HepG2 (cell line): Measurements from ENCODE around the gene NOB1. TPM values are rescaled to one million over a fixed set of nuclear protein-coding genes. Genes with fewer than 3 reads are reported as not detected.

Experiments
- ATAC-seq: fragments of 200-7000 bp; cut with Tn5 transposase; 3 replicates; pipeline ENCODE4 v1.9.1; 2020; ENCODE audit warnings: mild to moderate bottlenecking, moderate library complexity
- BruUV-seq: library from RNA; stranded (reverse); fragments of 400-500 nt; replicated peaks from 2 replicates; lab custom pipeline; 2021; lab: Mats Ljungman, UMichigan
- CTCF ChIA-PET: fragments of 300-600 bp; formaldehyde crosslinking; extraction: SDS; loops from one replicate; lab custom pipeline; 2021; ENCODE audit warnings: low total read pairs, inconsistent platforms, low intra/inter-chr PET ratio; lab: Yijun Ruan, JAX
- POLR2A ChIA-PET: fragments of 350-600 bp; sonication (Branson Sonifier 250); formaldehyde crosslinking; loops from one replicate; lab custom pipeline; 2020; ENCODE audit warnings: antibody characterized with exemption, inconsistent platforms; lab: Yijun Ruan, JAX
- DNase-seq: peaks from one replicate; pipeline ENCODE4 v3.0.0-alpha.2; 2015; ENCODE audit warnings: low spot score
- FAIRE-seq: peaks from 3 replicates; lab custom pipeline; 2011; peaks lifted over from hg19 to GRCh38; lab: Jason Lieb, UNC
- H2AFZ ChIP-seq: one replicate; pipeline ENCODE4 v1.6.1; 2011; ENCODE audit warnings: low read length, inconsistent platforms
- H3K27ac ChIP-seq: fragments of 300-600 bp; 3 replicates; pipeline ENCODE4 v1.8.0; 2011; ENCODE audit warnings: mixed run types, mild to moderate bottlenecking, mixed read lengths, low read length, inconsistent platforms; ENCODE audit not compliant: insufficient read depth; ENCODE audit errors: extremely low read length
- H3K27me3 ChIP-seq, 2 experiments: fragments of 200-600 bp in 1 of 2; 2 replicates in 1 of 2; 3 replicates in 1 of 2; pipeline versions ENCODE4 v1.6.0 to v1.8.0; 2011; ENCODE audit warnings: low read length in 2 of 2, mild to moderate bottlenecking in 2 of 2, moderate library complexity in 2 of 2, inconsistent platforms in 1 of 2; ENCODE audit not compliant: insufficient read depth in 2 of 2, control insufficient read depth in 1 of 2
- H3K36me3 ChIP-seq, 2 experiments: fragments of 200-600 bp in 1 of 2; replicated peaks in 1 of 2; 2 replicates in 1 of 2; 3 replicates in 1 of 2; pipeline versions ENCODE4 v1.5.1 to v1.8.0; 2011; ENCODE audit warnings: low read length in 2 of 2, inconsistent platforms in 1 of 2; ENCODE audit not compliant: insufficient read depth in 2 of 2, control insufficient read depth in 1 of 2
- H3K4me1 ChIP-seq: 2 replicates; pipeline ENCODE4 v1.5.1; 2012; ENCODE audit warnings: low read length, inconsistent platforms; ENCODE audit not compliant: insufficient read depth
- H3K4me2 ChIP-seq: 2 replicates; pipeline ENCODE4 v1.6.0; 2011; ENCODE audit warnings: low read depth, low read length, inconsistent platforms
- H3K4me3 ChIP-seq, 3 experiments: fragments of 200-600 bp in 1 of 3; sonication (generic), shearing (Covaris generic) in 1 of 3; replicated peaks in 1 of 3; 2 replicates each; pipeline ENCODE4 v1.5.1; 2011 to 2016; ENCODE audit warnings: low read length in 3 of 3, inconsistent platforms in 2 of 3, low read depth in 2 of 3, mild to moderate bottlenecking in 2 of 3, control low read depth in 1 of 3, mixed read lengths in 1 of 3; ENCODE audit not compliant: insufficient read depth in 1 of 3
- H3K79me2 ChIP-seq: one replicate; pipeline ENCODE4 v1.6.1; 2011; ENCODE audit warnings: low read length, inconsistent platforms; ENCODE audit not compliant: insufficient read depth
- H3K9ac ChIP-seq: 2 replicates; pipeline ENCODE4 v1.6.0; 2011; ENCODE audit warnings: mild to moderate bottlenecking, low read depth, low read length, inconsistent platforms; ENCODE audit not compliant: insufficient read depth
- H3K9me3 ChIP-seq: 2 replicates; pipeline ENCODE4 v1.5.1; 2012; ENCODE audit warnings: mild to moderate bottlenecking, low read length
- H4K20me1 ChIP-seq: 2 replicates; pipeline ENCODE4 v1.6.0; 2011; ENCODE audit warnings: inconsistent platforms, mild to moderate bottlenecking, low read length, moderate library complexity; ENCODE audit not compliant: insufficient read depth
- BCL6 ChIP-seq: IDR thresholded peaks from 2 replicates; pipeline ENCODE4 v1.6.1; 2016; ENCODE audit warnings: missing genetic modification reagents, missing compliant biosample characterization
- BRD4 ChIP-seq: sonication (generic); formaldehyde crosslinking; IDR thresholded peaks from 2 replicates; pipeline ENCODE4 v1.4.0; 2020; ENCODE audit warnings: missing genetic modification reagents
- HNF1B ChIP-seq: sonication (generic); formaldehyde crosslinking; IDR thresholded peaks from 2 replicates; pipeline ENCODE4 v1.5.1; 2020; ENCODE audit warnings: mild to moderate bottlenecking, moderate library complexity, missing genetic modification reagents
- KLF16 ChIP-seq, 2 experiments: sonication (generic) in 1 of 2; formaldehyde crosslinking in 1 of 2; IDR thresholded peaks; 2 replicates each; pipeline versions ENCODE4 v1.6.1 to v1.8.0; 2016 to 2023; ENCODE audit warnings: missing genetic modification reagents in 2 of 2, missing compliant biosample characterization in 1 of 2
- MED1 ChIP-seq: sonication (generic); formaldehyde crosslinking; IDR thresholded peaks from 2 replicates; pipeline ENCODE4 v1.4.0; 2020; ENCODE audit warnings: missing genetic modification reagents
- RNF219 ChIP-seq: sonication (generic); formaldehyde crosslinking; IDR thresholded peaks from 2 replicates; pipeline ENCODE4 v1.5.0; 2020; ENCODE audit warnings: mild to moderate bottlenecking, missing genetic modification reagents
- SCMH1 ChIP-seq: sonication (generic); formaldehyde crosslinking; IDR thresholded peaks from 2 replicates; pipeline ENCODE4 v1.9.0; 2021; ENCODE audit warnings: missing genetic modification reagents, mild to moderate bottlenecking, borderline replicate concordance
- UBTF ChIP-seq: sonication (generic); formaldehyde crosslinking; IDR thresholded peaks from 2 replicates; pipeline ENCODE4 v1.4.0; 2020; ENCODE audit warnings: mild to moderate bottlenecking, missing genetic modification reagents
- ZBTB44 ChIP-seq: sonication (generic); formaldehyde crosslinking; IDR thresholded peaks from 2 replicates; pipeline ENCODE4 v1.4.0; 2020; ENCODE audit warnings: missing genetic modification reagents
- ZC3H4 ChIP-seq: sonication (generic); formaldehyde crosslinking; IDR thresholded peaks from 2 replicates; pipeline ENCODE4 v1.4.0; 2020; ENCODE audit warnings: missing genetic modification reagents, borderline replicate concordance
- ZNF770 ChIP-seq: sonication (generic); formaldehyde crosslinking; IDR thresholded peaks from 2 replicates; pipeline ENCODE4 v1.5.0; 2020; ENCODE audit warnings: mild to moderate bottlenecking, missing genetic modification reagents
- WGBS: methylation state at CpG from one replicate; pipeline ENCODE4 v1.1.6; 2017; ENCODE audit warnings: low lambda C conversion rate; 5-methylcytosine and 5-hydroxymethylcytosine counted together
- in situ Hi-C: cut with HindIII; loops from 2 replicates; pipeline ENCODE4 v1.10.0; 2017; ENCODE audit warnings: low pct_unique_long_range_greater_than_20kb; ENCODE audit not compliant: extremely low pct_ligation_motif_present
- intact Hi-C: fragments of 100-400 bp; cut with micrococcal nuclease; formaldehyde crosslinking; loops from one replicate; pipeline ENCODE4 v1.10.0; 2022; ENCODE audit not compliant: unreplicated experiment
- polyA plus RNA-seq, 8 experiments: library from polyadenylated mRNA; depleted of rRNA in 3 of 8; stranded (reverse) in 7 of 8; unstranded in 1 of 8; fragments of >200 nt; fragmentation: Illumina TruSeq in 4 of 8; extraction: Trizol in 4 of 8; gene quantifications; 2 replicates each; pipeline versions ENCODE4 v1.2.1 to v1.2.3, GENCODE V29; 2011 to 2016; ENCODE audit warnings: low read depth in 4 of 8, missing spikeins in 1 of 8, mixed read lengths in 1 of 8; ENCODE audit not compliant: insufficient read depth in 1 of 8
- total RNA-seq, 5 experiments: library from RNA; depleted of rRNA; stranded (reverse); fragments of >200 nt; fragmentation: Illumina TruSeq; extraction: Trizol; gene quantifications; 2 replicates each; pipeline ENCODE4 v1.2.3, GENCODE V29; 2016; ENCODE audit warnings: low read depth in 1 of 5

NOB1 gene
- total and polyA plus RNA-seq, 2 of the 13 experiments (the other 11 are each of a cell fraction or from before 2014, with no cell fraction given): 47.1 to 162 TPM

- peak overlapping the region; percentile 97 for H3K4me2 ChIP-seq
- TF ChIP-seq KLF16 (CRISPR knock-in tag; IDR thresholded peaks at IDR 0.05) (0 out of 4 replicates have a peak, but pooled peaks of 1 of the 2 experiments have one; percentile 25), UBTF (CRISPR knock-in tag) (no peak), SCMH1 (CRISPR knock-in tag) (no peak), HNF1B (0 out of 2 replicates have a peak, but pooled peaks have one; percentile 9), RNF219 (CRISPR knock-in tag) (no peak), BCL6 (CRISPR knock-in tag) (no peak), ZBTB44 (CRISPR knock-in tag) (no peak), MED1 (peak; percentile 31; the same call in 1 of the 2 replicates), ZC3H4 (0 out of 2 replicates have a peak, but pooled peaks have one; percentile 11), BRD4 (CRISPR knock-in tag) (no peak), ZNF770 (CRISPR knock-in tag) (0 out of 2 replicates have a peak, but pooled peaks have one; percentile 38)
Measured at GRCh38 chr16:69727916-69728270, 26.8 kb downstream of the NOB1 start.

More at GRCh38 chr16:69727916-69728270, 26.8 kb downstream of the NOB1 start:
- Histone ChIP-seq H2AFZ (no peak overlapping the region), H3K27me3 (no peaks in the 10 kb centered on the region), H3K4me1 (peaks cover 57% of the 10 kb centered on the region), H3K27ac (peak overlapping the region; percentile 87), H4K20me1 (no peaks in the 10 kb centered on the region), H3K36me3 (no peaks in the 10 kb centered on the region), H3K9ac (no peak overlapping the region), H3K9me3 (no peaks in the 10 kb centered on the region), H3K79me2 (peaks cover 41% of the 10 kb centered on the region), H3K4me3 (peak overlapping the region in 1 of 3 experiments; percentile 72; a peak in 2 of 6 replicates)
- no TSS peak for BruUV-seq
- CTCF ChIA-PET: no interaction called here
- in situ Hi-C loops (no loop called here), intact Hi-C loops (no loop called here)
- DNase-seq (no peak), FAIRE-seq (no peak), ATAC-seq (no peak)
- 89% methylated on average over 5 of the region's 5 CpGs for WGBS
- POLR2A ChIA-PET: interaction anchor here (1.0 to 10.0 kb wide), 3 partner anchors 9 to 24 kb away, joined by 5 to 211 read pairs (median 19); partner anchors contain the start of gene NOB1
